IMR-90 (cell line): Measurements from ENCODE around the gene NAPG. TPM values are rescaled to one million over a fixed set of nuclear protein-coding genes. Genes with fewer than 3 reads are reported as not detected.

Experiments used
- ATAC-seq: fragments of 200-7000 bp; cut with Tn5 transposase; 2 replicates; pipeline ENCODE4 v1.9.1; 2020; ENCODE audit warnings: low read depth, mild to moderate bottlenecking, moderate library complexity
- BruUV-seq: library from RNA; stranded (reverse); fragments of 400-500 nt; replicated peaks from 2 replicates; lab custom pipeline; 2021; lab: Mats Ljungman, UMichigan
- CTCF ChIA-PET: fragments of 300-600 bp; formaldehyde crosslinking; extraction: SDS; loops from one replicate; lab custom pipeline; 2021; ENCODE audit warnings: antibody characterized with exemption; lab: Yijun Ruan, JAX
- POLR2A ChIA-PET: fragments of 300-600 bp; sonication (Branson Sonifier 250); formaldehyde crosslinking; loops from one replicate; lab custom pipeline; 2022; ENCODE audit warnings: antibody characterized with exemption; ENCODE audit not compliant: unreplicated experiment; lab: Charles Lee
- DNase-seq: peaks from one replicate; pipeline ENCODE4 v3.0.0; 2013
- H2AFZ ChIP-seq: replicated peaks from 2 replicates; pipeline ENCODE3; 2013; ENCODE audit warnings: low read length, mild to moderate bottlenecking; ENCODE audit not compliant: poor library complexity
- H2AK5ac ChIP-seq: 2 replicates; pipeline ENCODE4 v1.6.1; 2013; ENCODE audit warnings: low read depth, low read length, inconsistent platforms
- H2AK9ac ChIP-seq: replicated peaks from 2 replicates; pipeline ENCODE3; 2013; ENCODE audit warnings: mild to moderate bottlenecking, low read depth, low read length, moderate library complexity; ENCODE audit not compliant: poor library complexity
- H2BK120ac ChIP-seq: 2 replicates; pipeline ENCODE4 v1.6.1; 2013; ENCODE audit warnings: low read depth, low read length, inconsistent platforms
- H2BK15ac ChIP-seq: 3 replicates; pipeline ENCODE4 v1.6.1; 2013; ENCODE audit warnings: low read depth, low read length, inconsistent platforms
- H2BK20ac ChIP-seq: 2 replicates; pipeline ENCODE4 v1.6.1; 2013; ENCODE audit warnings: low read depth, mild to moderate bottlenecking, inconsistent platforms, low read length, moderate library complexity
- H2BK5ac ChIP-seq: 2 replicates; pipeline ENCODE4 v1.6.1; 2013; ENCODE audit warnings: mild to moderate bottlenecking, low read depth, low read length, inconsistent platforms; ENCODE audit not compliant: poor library complexity, severe bottlenecking
- H3K14ac ChIP-seq: replicated peaks from 2 replicates; pipeline ENCODE4 v1.6.1; 2013; ENCODE audit warnings: low read depth, low read length, inconsistent platforms
- H3K18ac ChIP-seq: 2 replicates; pipeline ENCODE4 v1.6.1; 2013; ENCODE audit warnings: low read depth, low read length, control low read depth
- H3K23ac ChIP-seq: 2 replicates; pipeline ENCODE4 v1.6.1; 2013; ENCODE audit warnings: low read depth, low read length, inconsistent platforms
- H3K27ac ChIP-seq: 2 replicates; pipeline ENCODE4 v1.5.1; 2013; ENCODE audit warnings: mild to moderate bottlenecking, control low read depth, low read length; ENCODE audit not compliant: insufficient read depth
- H3K27me3 ChIP-seq: 2 replicates; pipeline ENCODE4 v1.6.1; 2013; ENCODE audit warnings: low read length; ENCODE audit not compliant: control insufficient read depth, insufficient read depth
- H3K36me3 ChIP-seq: 2 replicates; pipeline ENCODE4 v1.6.1; 2013; ENCODE audit warnings: low read length, mixed read lengths; ENCODE audit not compliant: control insufficient read depth, insufficient read depth
- H3K4ac ChIP-seq: 2 replicates; pipeline ENCODE4 v1.6.1; 2013; ENCODE audit warnings: low read depth, low read length, inconsistent platforms
- H3K4me1 ChIP-seq: 2 replicates; pipeline ENCODE4 v1.6.1; 2013; ENCODE audit warnings: low read length, mixed read lengths; ENCODE audit not compliant: control insufficient read depth, insufficient read depth
- H3K4me2 ChIP-seq: 2 replicates; pipeline ENCODE4 v1.6.1; 2013; ENCODE audit warnings: low read depth, mild to moderate bottlenecking, control low read depth, low read length, moderate library complexity
- H3K4me3 ChIP-seq: 2 replicates; pipeline ENCODE4 v1.5.1; 2013; ENCODE audit warnings: low read depth, mild to moderate bottlenecking, control low read depth, low read length, moderate library complexity; ENCODE audit not compliant: insufficient read depth
- H3K56ac ChIP-seq: 2 replicates; pipeline ENCODE4 v1.6.1; 2013; ENCODE audit warnings: low read length, inconsistent platforms; ENCODE audit not compliant: insufficient read depth; ENCODE audit errors: extremely low read depth
- H3K79me1 ChIP-seq, 2 experiments: 2 replicates each; pipeline ENCODE4 v1.6.1; 2013; ENCODE audit warnings: low read length in 2 of 2, inconsistent platforms in 1 of 2, low read depth in 1 of 2
- H3K9ac ChIP-seq: 2 replicates; pipeline ENCODE4 v1.6.1; 2013; ENCODE audit warnings: low read depth, low read length, control low read depth
- H3K9me1 ChIP-seq: 2 replicates; pipeline ENCODE4 v1.6.1; 2013; ENCODE audit warnings: low read length, inconsistent platforms; ENCODE audit not compliant: insufficient read depth
- H3K9me3 ChIP-seq: 2 replicates; pipeline ENCODE4 v1.6.1; 2013; ENCODE audit warnings: low read length; ENCODE audit not compliant: control insufficient read depth, insufficient read depth
- H4K20me1 ChIP-seq: 2 replicates; pipeline ENCODE4 v1.6.1; 2013; ENCODE audit warnings: low read length, inconsistent platforms; ENCODE audit not compliant: insufficient read depth
- H4K5ac ChIP-seq: 2 replicates; pipeline ENCODE4 v1.6.1; 2013; ENCODE audit warnings: mild to moderate bottlenecking, low read depth, low read length, control low read depth
- H4K8ac ChIP-seq, 2 experiments: 2 replicates each; pipeline ENCODE4 v1.6.1; 2013; ENCODE audit warnings: low read depth in 2 of 2, low read length in 2 of 2, control low read depth in 1 of 2, inconsistent platforms in 1 of 2
- H4K91ac ChIP-seq: 2 replicates; pipeline ENCODE4 v1.6.1; 2013; ENCODE audit warnings: low read depth, low read length, inconsistent platforms; ENCODE audit not compliant: insufficient read depth
- CEBPB ChIP-seq: IDR thresholded peaks from 2 replicates; pipeline ENCODE4 v1.6.1; 2012; ENCODE audit warnings: low read depth, low read length, improper control_type of control experiment
- CHD1 ChIP-seq: IDR thresholded peaks from 2 replicates; pipeline ENCODE4 v1.6.1; 2012; ENCODE audit warnings: low read depth, low read length, improper control_type of control experiment
- FOS ChIP-seq: fragments of 150-350 bp; IDR thresholded peaks from 2 replicates; pipeline ENCODE4 v1.6.1; 2016; ENCODE audit warnings: low read depth, low read length
- MAFK ChIP-seq: IDR thresholded peaks from 2 replicates; pipeline ENCODE4 v1.6.1; 2012; ENCODE audit warnings: low read depth, low read length, improper control_type of control experiment
- MAZ ChIP-seq: IDR thresholded peaks from 2 replicates; pipeline ENCODE4 v1.6.1; 2012; ENCODE audit warnings: low read depth, mild to moderate bottlenecking, low read length, improper control_type of control experiment, moderate library complexity, borderline replicate concordance
- NFE2L2 ChIP-seq: fragments of 150-350 bp; IDR thresholded peaks from 2 replicates; pipeline ENCODE4 v1.6.1; 2016; ENCODE audit warnings: low read depth, mild to moderate bottlenecking, low read length
- WGBS, 2 experiments: methylation state at CpG; one replicate each; pipeline versions ENCODE4 v1.1.5 to v1.1.7; 2013; ENCODE audit warnings: missing lambda C conversion rate in 2 of 2; ENCODE audit not compliant: insufficient read length in 1 of 2; ENCODE audit errors: extremely low coverage in 2 of 2; 5-methylcytosine and 5-hydroxymethylcytosine counted together
- dilution Hi-C: fragments of 300-500 bp; cut with HindIII; formaldehyde crosslinking; loops from one replicate; pipeline ENCODE4 v1.14.3; 2018; ENCODE audit warnings: low sequenced_read_pairs; ENCODE audit not compliant: unreplicated experiment
- in situ Hi-C: fragments of 300-500 bp; cut with MboI; formaldehyde crosslinking; loops from 3 replicates; pipeline ENCODE4 v1.14.3; 2019; ENCODE audit warnings: low sequenced_read_pairs, inconsistent platforms, mixed read lengths
- intact Hi-C: fragments of 100-400 bp; cut with micrococcal nuclease; formaldehyde crosslinking; loops from 2 replicates; pipeline ENCODE4 v1.10.0; 2022
- polyA plus RNA-seq, 3 experiments: library from polyadenylated mRNA; depleted of rRNA; stranded (reverse); fragments of >200 nt; gene quantifications; 2 replicates each; pipeline ENCODE4 v1.2.3, GENCODE V29; 2012; ENCODE audit warnings: low replicate concordance in 1 of 3
- total RNA-seq: library from RNA; depleted of rRNA; stranded (reverse); fragments of >200 nt; gene quantifications from 2 replicates; pipeline ENCODE4 v1.2.3, GENCODE V29; 2012
- TF ChIP-seq, protein P1 (sequence below): fragments of 150-350 bp; IDR thresholded peaks from 2 replicates; pipeline ENCODE4 v1.6.1; 2016; ENCODE audit warnings: low read depth, mild to moderate bottlenecking, low read length, moderate library complexity, borderline replicate concordance
- TF ChIP-seq, protein P2 (sequence below): conservative IDR thresholded peaks from 2 replicates; pipeline ENCODE4 v1.5.1; 2012; ENCODE audit warnings: mild to moderate bottlenecking, low read depth, low read length, improper control_type of control experiment

The NAPG gene
- total and polyA plus RNA-seq, 2 of the 4 experiments (the other 2 are of a cell fraction): 13.0 to 32.8 TPM

DNA sequence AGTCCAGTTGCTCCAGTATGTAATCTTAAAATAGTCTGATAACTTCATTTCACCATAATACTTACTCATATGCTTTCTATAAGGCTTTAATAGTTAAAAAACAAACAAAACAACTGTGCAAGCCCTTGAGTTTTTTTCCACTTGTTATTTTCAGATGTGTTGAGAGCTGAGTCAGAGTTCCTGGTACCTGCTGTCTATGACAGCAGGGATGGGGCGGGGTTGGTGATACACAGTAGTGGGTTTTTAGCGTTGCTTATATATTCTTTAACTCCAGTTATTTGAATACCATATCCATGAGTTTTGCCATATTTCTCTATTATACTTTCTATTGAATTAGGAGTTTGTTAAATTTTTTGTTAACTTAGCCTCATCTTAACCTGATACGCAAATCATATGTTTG, 5.0 kb downstream of the NAPG start:
- Histone ChIP-seq H4K8ac (no peak overlapping the region), H3K56ac (no peak overlapping the region), H2AFZ (no peak overlapping the region), H3K27me3 (no peaks in the 10 kb centered on the region), H3K79me1 (peaks cover 11 to 51% of the 10 kb centered on the region in 2 experiments), H3K4me2 (no peak overlapping the region), H4K20me1 (peaks cover 33% of the 10 kb centered on the region), H3K4ac (no peak overlapping the region), H3K4me3 (no peak overlapping the region), H4K5ac (no peak overlapping the region), H3K27ac (no peak overlapping the region), H2AK9ac (no peak overlapping the region), H3K23ac (no peak overlapping the region), H3K9me3 (no peaks in the 10 kb centered on the region), H4K91ac (no peak overlapping the region), H2BK15ac (no peak overlapping the region), H2BK20ac (no peak overlapping the region), H2AK5ac (no peak overlapping the region), H3K36me3 (peaks cover 2% of the 10 kb centered on the region; the same call in 1 of the 2 replicates), H3K18ac (no peak overlapping the region), H2BK120ac (no peak overlapping the region), H3K14ac (no peak overlapping the region), H3K4me1 (peaks cover 7% of the 10 kb centered on the region), H3K9ac (no peak overlapping the region), H3K9me1 (peaks cover 9% of the 10 kb centered on the region), H2BK5ac (no peak overlapping the region)
- TF ChIP-seq FOS: no peak
- TF ChIP-seq, protein P1, sequence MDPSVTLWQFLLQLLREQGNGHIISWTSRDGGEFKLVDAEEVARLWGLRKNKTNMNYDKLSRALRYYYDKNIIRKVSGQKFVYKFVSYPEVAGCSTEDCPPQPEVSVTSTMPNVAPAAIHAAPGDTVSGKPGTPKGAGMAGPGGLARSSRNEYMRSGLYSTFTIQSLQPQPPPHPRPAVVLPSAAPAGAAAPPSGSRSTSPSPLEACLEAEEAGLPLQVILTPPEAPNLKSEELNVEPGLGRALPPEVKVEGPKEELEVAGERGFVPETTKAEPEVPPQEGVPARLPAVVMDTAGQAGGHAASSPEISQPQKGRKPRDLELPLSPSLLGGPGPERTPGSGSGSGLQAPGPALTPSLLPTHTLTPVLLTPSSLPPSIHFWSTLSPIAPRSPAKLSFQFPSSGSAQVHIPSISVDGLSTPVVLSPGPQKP: no peak
- TF ChIP-seq NFE2L2: no peak
- no peak for TF ChIP-seq MAFK
- no peak for TF ChIP-seq MAZ
- TF ChIP-seq, protein P2, sequence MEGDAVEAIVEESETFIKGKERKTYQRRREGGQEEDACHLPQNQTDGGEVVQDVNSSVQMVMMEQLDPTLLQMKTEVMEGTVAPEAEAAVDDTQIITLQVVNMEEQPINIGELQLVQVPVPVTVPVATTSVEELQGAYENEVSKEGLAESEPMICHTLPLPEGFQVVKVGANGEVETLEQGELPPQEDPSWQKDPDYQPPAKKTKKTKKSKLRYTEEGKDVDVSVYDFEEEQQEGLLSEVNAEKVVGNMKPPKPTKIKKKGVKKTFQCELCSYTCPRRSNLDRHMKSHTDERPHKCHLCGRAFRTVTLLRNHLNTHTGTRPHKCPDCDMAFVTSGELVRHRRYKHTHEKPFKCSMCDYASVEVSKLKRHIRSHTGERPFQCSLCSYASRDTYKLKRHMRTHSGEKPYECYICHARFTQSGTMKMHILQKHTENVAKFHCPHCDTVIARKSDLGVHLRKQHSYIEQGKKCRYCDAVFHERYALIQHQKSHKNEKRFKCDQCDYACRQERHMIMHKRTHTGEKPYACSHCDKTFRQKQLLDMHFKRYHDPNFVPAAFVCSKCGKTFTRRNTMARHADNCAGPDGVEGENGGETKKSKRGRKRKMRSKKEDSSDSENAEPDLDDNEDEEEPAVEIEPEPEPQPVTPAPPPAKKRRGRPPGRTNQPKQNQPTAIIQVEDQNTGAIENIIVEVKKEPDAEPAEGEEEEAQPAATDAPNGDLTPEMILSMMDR: no peak
- no peak for TF ChIP-seq CEBPB
- TF ChIP-seq CHD1: no peak
- dilution Hi-C loops: no loop called here
- no peak for ATAC-seq
- ChIA-PET POLR2A (no interaction called here), CTCF (interaction anchor here (1.0 kb wide), 1 partner anchor 9 kb away, joined by 3 read pairs; no protein-coding TSS in a partner anchor)
- no TSS peak for BruUV-seq
- no peak for DNase-seq
- no CpG with 5 or more reads among the region's 3 CpGs for whole genome bisulfite sequencing, 2 experiments
- intact Hi-C loops: no loop called here
- in situ Hi-C loops: no loop called here
